C4-2B (cell line): ENCODE data around the gene THBS2.

Experiments
- CTCF ChIP-seq: fragments of 450-650 bp; conservative IDR thresholded peaks from 2 replicates; pipeline ENCODE4 v1.5.1; 2017; ENCODE audit warnings: mild to moderate bottlenecking
- ZFX ChIP-seq: fragments of 450-650 bp; IDR thresholded peaks from 2 replicates; pipeline ENCODE4 v1.6.1; 2017

- no peak for TF ChIP-seq CTCF
- TF ChIP-seq ZFX = no peak
Observed at GRCh38 chr6:169256518-169256917, 2.9 kb upstream of the THBS2 start.
